GM23338 (cell line): Measurements from ENCODE around the gene EPHB1. TPM values are rescaled to one million over a fixed set of nuclear protein-coding genes. Genes with fewer than 3 reads are reported as not detected.

Experiments
- ATAC-seq: fragments of 200-7000 bp; cut with Tn5 transposase; 3 replicates; pipeline ENCODE4 v1.9.1; 2020
- DNase-seq: peaks from one replicate; pipeline ENCODE4 v3.0.0-alpha.2; 2015; ENCODE audit warnings: low spot score
- H2AFZ ChIP-seq: fragments of 200-600 bp; sonication (generic); 2 replicates; pipeline ENCODE4 v1.8.0; 2016; ENCODE audit warnings: antibody characterized with exemption, mild to moderate bottlenecking, moderate library complexity
- H3F3A ChIP-seq: fragments of 200-600 bp; sonication (generic); replicated peaks from 2 replicates; pipeline ENCODE4 v1.8.0; 2017; ENCODE audit warnings: antibody characterized with exemption, mixed run types, low read depth
- H3K27ac ChIP-seq: fragments of 200-600 bp; sonication (generic); 2 replicates; pipeline ENCODE4 v1.6.1; 2016; ENCODE audit warnings: low read depth
- H3K27me3 ChIP-seq: fragments of 200-600 bp; sonication (generic); 2 replicates; pipeline ENCODE4 v1.8.0; 2016; ENCODE audit warnings: mild to moderate bottlenecking, mixed run types, moderate library complexity; ENCODE audit not compliant: insufficient read depth
- H3K36me3 ChIP-seq: fragments of 200-600 bp; sonication (generic); 2 replicates; pipeline ENCODE4 v1.8.0; 2016; ENCODE audit warnings: mild to moderate bottlenecking; ENCODE audit not compliant: insufficient read depth
- H3K4me1 ChIP-seq: fragments of 200-600 bp; sonication (generic); 2 replicates; pipeline ENCODE4 v1.8.0; 2016; ENCODE audit warnings: mild to moderate bottlenecking, moderate library complexity; ENCODE audit not compliant: insufficient read depth
- H3K4me2 ChIP-seq: fragments of 200-600 bp; sonication (generic); 2 replicates; pipeline ENCODE4 v1.7.1; 2017; ENCODE audit warnings: mixed run types
- H3K4me3 ChIP-seq: fragments of 200-600 bp; sonication (generic); 2 replicates; pipeline ENCODE4 v1.6.1; 2016; ENCODE audit warnings: mixed run types
- H3K79me2 ChIP-seq: fragments of 200-600 bp; sonication (generic); replicated peaks from 2 replicates; pipeline ENCODE4 v1.8.0; 2017; ENCODE audit warnings: mild to moderate bottlenecking; ENCODE audit not compliant: insufficient read depth
- H3K9me2 ChIP-seq: fragments of 200-600 bp; sonication (generic); 2 replicates; pipeline ENCODE4 v1.8.0; 2017; ENCODE audit not compliant: insufficient read depth
- H4K20me1 ChIP-seq: fragments of 200-600 bp; sonication (generic); replicated peaks from 2 replicates; pipeline ENCODE4 v1.8.0; 2017; ENCODE audit warnings: mild to moderate bottlenecking; ENCODE audit not compliant: insufficient read depth
- H3K27ac Mint-ChIP-seq: 2 replicates; pipeline ENCODE4 v1.8.0; 2020; ENCODE audit warnings: inconsistent platforms, mild to moderate bottlenecking, moderate library complexity, mixed read lengths
- H3K27me3 Mint-ChIP-seq: 3 replicates; pipeline ENCODE4 v1.8.0; 2022; ENCODE audit warnings: low read depth, mild to moderate bottlenecking, moderate library complexity, mixed read lengths, inconsistent platforms; ENCODE audit not compliant: insufficient read depth, poor library complexity
- H3K36me3 Mint-ChIP-seq: 3 replicates; pipeline ENCODE4 v1.8.0; 2021; ENCODE audit warnings: low read depth, mild to moderate bottlenecking, inconsistent platforms, moderate library complexity, mixed read lengths
- H3K4me1 Mint-ChIP-seq: 3 replicates; pipeline ENCODE4 v1.8.0; 2020; ENCODE audit warnings: mild to moderate bottlenecking, inconsistent platforms, mixed read lengths
- H3K4me3 Mint-ChIP-seq: 3 replicates; pipeline ENCODE4 v1.8.0; 2021; ENCODE audit warnings: moderate library complexity, mild to moderate bottlenecking, inconsistent platforms, mixed read lengths
- H3K9me3 Mint-ChIP-seq: 3 replicates; pipeline ENCODE4 v1.8.0; 2020; ENCODE audit warnings: moderate library complexity, mild to moderate bottlenecking, inconsistent platforms, mixed read lengths
- CREB1 ChIP-seq: fragments of 250-450 bp; sonication (Bioruptor Pico); IDR thresholded peaks from 2 replicates; pipeline ENCODE4 v1.5.0; 2020; ENCODE audit warnings: low read depth, mild to moderate bottlenecking, moderate library complexity
- CTCF ChIP-seq, 2 experiments: fragments of 200-600 bp in 1 of 2; sonication (generic) in 1 of 2; conservative IDR thresholded peaks; 2 replicates each; pipeline versions ENCODE4 v1.5.1 to v1.6.1; 2016 to 2017; ENCODE audit warnings: antibody characterized with exemption in 2 of 2, low read depth in 2 of 2, mild to moderate bottlenecking in 2 of 2, moderate library complexity in 1 of 2
- ETS1 ChIP-seq: IDR thresholded peaks from 2 replicates; pipeline ENCODE4 v1.6.1; 2016; ENCODE audit warnings: antibody characterized with exemption
- EZH2 ChIP-seq: fragments of 200-600 bp; sonication (generic); IDR thresholded peaks from one replicate; pipeline ENCODE4 v1.8.0; 2017; ENCODE audit warnings: antibody characterized with exemption, mild to moderate bottlenecking, low read depth; ENCODE audit not compliant: unreplicated experiment
- EZH2phosphoT487 ChIP-seq: fragments of 200-600 bp; sonication (generic); IDR thresholded peaks from one replicate; pipeline ENCODE4 v1.8.1; 2018; ENCODE audit warnings: antibody characterized with exemption; ENCODE audit not compliant: unreplicated experiment
- JUNB ChIP-seq: IDR thresholded peaks from one replicate; pipeline ENCODE4 v1.6.1; 2016; ENCODE audit warnings: antibody characterized with exemption; ENCODE audit not compliant: unreplicated experiment
- NANOG ChIP-seq: IDR thresholded peaks from 2 replicates; pipeline ENCODE4 v1.6.1; 2016; ENCODE audit warnings: antibody characterized with exemption, borderline replicate concordance
- POLR2AphosphoS5 ChIP-seq: IDR thresholded peaks from 2 replicates; pipeline ENCODE4 v1.6.1; 2016; ENCODE audit warnings: antibody characterized with exemption, low read depth
- STAT1 ChIP-seq: IDR thresholded peaks from one replicate; pipeline ENCODE4 v1.6.1; 2016; ENCODE audit warnings: antibody characterized with exemption; ENCODE audit not compliant: unreplicated experiment
- ZNF114 ChIP-seq: fragments of 250-450 bp; sonication (Bioruptor Pico); IDR thresholded peaks from 2 replicates; pipeline ENCODE4 v1.5.0; 2020; ENCODE audit warnings: mild to moderate bottlenecking, moderate library complexity
- ZNF462 ChIP-seq: fragments of 250-450 bp; sonication (Bioruptor Pico); IDR thresholded peaks from 2 replicates; pipeline ENCODE4 v1.5.0; 2020; ENCODE audit warnings: mild to moderate bottlenecking, moderate library complexity
- polyA plus RNA-seq: library from polyadenylated mRNA; unstranded; fragments of >200 nt; fragmentation: Nextera tagmentation; extraction: Ambion mirVana; gene quantifications from 2 replicates; pipeline ENCODE4 v1.2.1, GENCODE V29; 2016
- total RNA-seq: library from RNA; depleted of rRNA; stranded (reverse); fragments of >200 nt; shearing (Covaris generic); gene quantifications from 2 replicates; pipeline ENCODE4 v1.2.3, GENCODE V29; 2014

The EPHB1 gene
- total and polyA plus RNA-seq, 2 experiments from 2014 or later, result 2.7 to 5.2 TPM

GRCh38 chr3:135261916-135262315, 466.9 kb downstream of the EPHB1 start:
- Histone ChIP-seq H4K20me1 (no peaks in the 10 kb centered on the region), H3F3A (no peaks in the 10 kb centered on the region), H3K4me3 (no peak overlapping the region), H3K9me2 (peaks cover 45% of the 10 kb centered on the region), H3K27me3 (no peaks in the 10 kb centered on the region), H2AFZ (no peak overlapping the region), H3K27ac (no peak overlapping the region), H3K4me1 (peaks cover 15% of the 10 kb centered on the region; the same call in 1 of the 2 replicates), H3K4me2 (no peak overlapping the region), H3K36me3 (no peaks in the 10 kb centered on the region), H3K79me2 (no peaks in the 10 kb centered on the region)
- no peak for DNase-seq
- no peaks in the 10 kb centered on the region; the same call in none of the 3 replicates for H3K9me3 Mint-ChIP-seq
- ATAC-seq, result no peak
- TF ChIP-seq ZNF462 (CRISPR knock-in tag) (no peak), CREB1 (CRISPR knock-in tag) (no peak), POLR2AphosphoS5 (no peak)
- no peak overlapping the region for H3K27ac Mint-ChIP-seq
- H3K4me3 Mint-ChIP-seq, result no peak overlapping the region
- peaks cover 42% of the 10 kb centered on the region for H3K4me1 Mint-ChIP-seq
- peaks cover 19% of the 10 kb centered on the region; the same call in 1 of the 3 replicates for H3K36me3 Mint-ChIP-seq
- peaks cover 6% of the 10 kb centered on the region for H3K27me3 Mint-ChIP-seq

GRCh38 chr3:135262441-135262840, 467.4 kb downstream of the EPHB1 start:
- Mint-ChIP-seq H3K36me3 (peaks cover 19% of the 10 kb centered on the region; the same call in 1 of the 3 replicates), H3K9me3 (no peaks in the 10 kb centered on the region; the same call in none of the 3 replicates), H3K4me1 (peaks cover 42% of the 10 kb centered on the region), H3K27ac (no peak overlapping the region), H3K27me3 (peaks cover 6% of the 10 kb centered on the region), H3K4me3 (no peak overlapping the region)
- no peak overlapping the region for H3K4me2 ChIP-seq
- no peaks in the 10 kb centered on the region for H3K27me3 ChIP-seq
- no peak overlapping the region for H3K27ac ChIP-seq
- no peak overlapping the region for H2AFZ ChIP-seq
- H3K9me2 ChIP-seq, result peaks cover 48% of the 10 kb centered on the region
- H4K20me1 ChIP-seq, result no peaks in the 10 kb centered on the region
- ATAC-seq (no peak), DNase-seq (no peak)
- no peaks in the 10 kb centered on the region for H3K79me2 ChIP-seq
- no peaks in the 10 kb centered on the region for H3F3A ChIP-seq
- TF ChIP-seq JUNB (no peak), CTCF (conservative IDR thresholded peaks at IDR 0.05; ENCODE audit: low read depth in 2 of 2) (no peak), ETS1 (no peak), EZH2phosphoT487 (no peak), EZH2 (no peak), ZNF114 (no peak), STAT1 (no peak), NANOG (no peak)
- no peak overlapping the region for H3K4me3 ChIP-seq
- H3K36me3 ChIP-seq, result no peaks in the 10 kb centered on the region
- peaks cover 11% of the 10 kb centered on the region; the same call in 1 of the 2 replicates for H3K4me1 ChIP-seq
